HCEC 1CT (cell line): Measurements from ENCODE around the gene ADPRHL1.

Experiments used
- DNase-seq: peaks from one replicate; pipeline ENCODE4 v3.0.0-alpha.2; 2017

The ADPRHL1 gene

GRCh38 chr13:113413178-113413897 lies 40.0 kb downstream of the ADPRHL1 start:
- DNase-seq: no peak

GRCh38 chr13:113412440-113412839 lies 40.8 kb downstream of the ADPRHL1 start:
- no peak for DNase-seq

DNA sequence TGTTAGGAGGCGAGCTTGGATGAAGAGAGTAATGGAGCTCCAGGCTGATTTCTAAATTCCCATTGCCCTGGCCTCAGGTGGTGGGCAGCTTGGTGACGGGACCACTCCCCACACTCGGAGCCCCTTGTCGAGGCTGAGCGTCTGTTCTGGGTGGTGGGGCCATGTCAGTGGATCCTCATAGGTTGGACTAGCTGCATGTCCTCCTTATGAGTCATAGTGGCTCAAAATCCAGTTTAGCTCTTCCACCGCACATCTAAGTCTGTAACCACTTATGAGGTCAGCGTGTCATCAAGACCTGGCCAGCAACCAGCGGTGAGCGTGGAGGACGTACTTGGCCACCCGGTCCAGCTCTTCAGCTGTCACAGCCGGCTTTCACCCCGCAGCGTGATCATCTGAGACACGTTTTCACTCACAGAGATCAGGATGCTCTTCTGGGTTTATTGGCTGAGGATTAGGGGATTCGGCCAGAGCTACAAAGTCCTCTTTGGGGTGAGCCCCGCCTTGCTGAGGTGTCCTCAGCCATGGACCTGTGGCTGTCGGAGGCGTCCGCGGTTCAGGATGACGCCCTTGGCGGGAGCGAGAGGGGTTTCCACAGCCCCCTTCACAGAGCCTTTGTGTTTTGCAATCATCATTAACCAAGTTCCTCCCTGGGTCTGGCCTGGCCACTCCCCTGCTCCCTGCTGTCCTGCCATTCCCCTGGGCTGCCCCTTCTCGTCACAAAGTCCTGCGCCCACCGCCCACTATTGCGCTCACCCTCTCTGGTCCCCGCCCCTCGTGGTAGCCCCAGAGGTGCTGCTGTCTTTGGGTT lies 41.9 kb downstream of the ADPRHL1 start:
- peak; percentile 95 for DNase-seq

DNA sequence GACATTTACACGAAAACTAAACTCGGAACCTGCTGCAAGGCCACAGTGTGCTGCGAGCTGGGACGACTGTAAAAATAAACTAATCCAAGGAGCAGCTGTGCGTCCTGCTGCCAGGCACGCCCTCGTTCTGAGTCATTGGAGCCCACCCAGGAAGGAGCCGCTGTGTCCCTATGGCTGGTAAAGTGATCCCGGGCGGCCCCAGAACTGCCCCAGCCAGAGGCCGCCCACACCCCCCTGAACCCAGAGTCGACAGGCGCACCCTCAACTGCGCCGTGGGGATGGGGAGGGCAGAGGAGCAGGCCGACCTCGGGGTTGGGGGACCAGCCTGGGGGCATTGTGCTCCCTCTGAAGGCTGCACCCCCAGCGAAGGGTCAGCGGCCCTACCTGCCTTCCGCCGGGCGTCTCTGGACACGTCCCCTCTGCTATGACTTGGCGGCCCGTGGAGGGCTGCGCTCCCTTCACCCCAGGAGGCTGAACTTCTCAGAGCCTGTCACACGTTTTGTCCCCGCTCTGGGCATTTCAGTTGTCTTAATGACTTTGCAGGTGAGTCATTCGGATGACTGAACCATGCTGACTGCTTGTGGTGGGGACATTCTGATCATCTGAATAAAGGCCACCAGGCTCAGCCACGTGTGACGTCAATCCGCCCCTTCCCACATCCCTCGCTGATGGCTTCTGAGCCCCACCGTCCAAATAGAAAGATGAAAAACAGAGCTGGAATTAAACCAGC lies 42.7 kb downstream of the ADPRHL1 start:
- peak; percentile 72 for DNase-seq

DNA sequence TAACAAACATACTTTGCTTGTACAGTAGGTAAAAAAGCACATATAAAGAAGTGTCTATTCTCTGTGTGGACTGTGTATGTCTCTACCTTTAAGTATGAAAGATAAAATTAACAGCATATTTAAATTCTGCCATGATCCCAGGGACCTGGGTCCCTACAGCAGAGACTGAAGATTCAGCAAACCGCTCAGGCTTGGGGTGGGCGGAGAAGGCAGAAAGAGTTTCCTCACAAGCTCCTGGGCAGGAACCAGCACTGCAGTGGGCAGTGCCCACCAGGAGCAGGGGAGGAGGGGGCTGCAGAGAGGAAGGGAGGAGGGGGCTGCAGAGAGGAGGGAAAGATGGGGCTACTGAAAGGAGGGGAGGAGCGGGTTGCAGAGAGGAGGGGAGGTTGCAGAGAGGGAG lies 44.7 kb downstream of the ADPRHL1 start:
- DNase-seq: no peak

- DNase-seq: no peak
These were observed 45.5 kb downstream of the ADPRHL1 start for GRCh38 chr13:113407531-113408393.

DNA sequence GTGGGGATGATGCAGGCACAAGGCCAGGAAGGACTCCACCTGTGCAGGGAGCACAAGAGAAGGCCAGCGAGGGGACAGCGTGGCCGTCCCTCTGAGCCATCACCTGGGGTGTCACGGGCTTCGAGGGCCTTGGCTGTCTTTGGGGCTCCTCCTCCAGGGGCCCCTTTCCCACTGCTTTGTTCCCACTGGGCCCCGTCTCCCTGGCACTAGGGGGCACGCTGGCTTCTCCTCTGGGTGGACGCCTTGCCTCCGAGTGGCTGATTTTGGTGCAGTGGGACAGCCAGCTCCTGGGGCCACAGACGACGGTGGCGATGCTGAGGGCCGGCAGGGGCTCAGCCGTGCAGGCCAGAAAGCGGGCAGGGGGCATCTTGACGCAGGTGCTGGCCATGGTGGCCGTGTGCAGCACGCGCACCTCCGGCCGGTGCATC lies 46.2 kb downstream of the ADPRHL1 start:
- DNase-seq: no peak

GRCh38 chr13:113406321-113407102 lies 46.8 kb downstream of the ADPRHL1 start:
- no peak for DNase-seq

GRCh38 chr13:113405481-113406300 lies 47.6 kb downstream of the ADPRHL1 start:
- DNase-seq: no peak

GRCh38 chr13:113404723-113405471 lies 48.4 kb downstream of the ADPRHL1 start:
- DNase-seq: no peak

GRCh38 chr13:113404366-113404722 lies 48.9 kb downstream of the ADPRHL1 start:
- no peak for DNase-seq

DNA sequence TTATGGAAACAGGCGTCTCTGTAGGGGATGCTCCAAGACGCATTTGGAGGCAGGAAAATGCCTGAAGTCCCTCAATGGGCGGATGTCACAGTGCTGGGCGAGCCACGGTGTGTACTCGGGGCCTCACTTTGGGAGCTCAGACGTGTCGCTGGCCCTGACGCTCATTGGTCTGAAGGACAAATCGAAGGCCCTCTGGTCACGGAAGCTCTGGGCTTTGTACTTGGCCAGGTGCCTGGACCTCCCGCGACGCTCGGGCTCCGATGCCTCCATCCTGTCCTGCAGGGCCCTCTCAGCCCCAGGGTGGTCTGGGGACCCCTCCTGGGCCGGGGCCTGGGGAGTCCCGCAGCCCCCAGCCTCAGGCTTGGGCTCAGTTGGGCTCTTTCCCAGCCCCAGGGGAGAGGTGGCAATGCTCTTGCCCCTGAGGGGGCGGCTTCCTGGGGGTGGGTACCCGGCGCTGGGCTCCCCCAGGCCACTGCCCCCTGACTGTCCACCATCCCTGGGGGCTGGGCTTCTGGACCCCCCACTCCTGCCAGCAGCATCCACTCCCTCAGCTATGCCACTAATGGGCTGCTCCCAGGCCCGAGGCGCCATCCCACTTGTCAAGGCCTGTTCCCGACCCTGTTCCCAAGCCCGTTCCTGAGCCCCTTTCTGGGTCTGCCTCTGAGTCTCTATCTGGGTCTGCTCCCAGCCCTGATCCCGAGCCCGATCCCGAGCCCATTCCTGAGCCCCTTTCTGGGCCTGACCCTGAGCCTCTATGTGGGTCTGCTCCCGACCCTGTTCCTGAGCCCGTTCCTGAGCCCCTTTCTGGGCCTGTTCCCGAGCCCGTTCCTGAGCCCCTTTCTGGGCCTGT lies 49.8 kb downstream of the ADPRHL1 start:
- no peak for DNase-seq

- no peak for DNase-seq
These were observed 50.6 kb downstream of the ADPRHL1 start for GRCh38 chr13:113402471-113403254.

GRCh38 chr13:113401452-113402415 lies 51.6 kb downstream of the ADPRHL1 start:
- DNase-seq: no peak

GRCh38 chr13:113400621-113401451 lies 52.5 kb downstream of the ADPRHL1 start:
- no peak for DNase-seq

DNA sequence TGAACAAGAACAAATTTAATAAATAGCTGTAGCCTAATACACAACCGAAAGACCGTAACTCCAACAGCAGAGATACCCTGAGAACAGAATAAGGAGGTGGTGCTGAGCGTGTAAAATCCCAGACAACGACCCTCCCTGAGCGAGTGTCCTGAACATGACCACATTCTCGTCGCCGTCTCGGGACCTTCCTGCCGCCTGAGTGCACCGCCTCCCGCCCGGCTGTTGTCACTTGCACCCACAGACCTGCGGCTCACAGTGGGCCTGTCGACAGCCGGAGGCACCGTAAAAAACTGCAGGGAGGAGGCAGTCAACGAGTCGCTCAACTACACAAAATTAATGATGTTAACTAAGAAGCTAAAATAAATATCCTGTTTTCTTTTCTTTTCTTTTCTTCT lies 53.5 kb downstream of the ADPRHL1 start:
- no peak for DNase-seq
